ENCODE data around the gene BRWD1.

DNA sequence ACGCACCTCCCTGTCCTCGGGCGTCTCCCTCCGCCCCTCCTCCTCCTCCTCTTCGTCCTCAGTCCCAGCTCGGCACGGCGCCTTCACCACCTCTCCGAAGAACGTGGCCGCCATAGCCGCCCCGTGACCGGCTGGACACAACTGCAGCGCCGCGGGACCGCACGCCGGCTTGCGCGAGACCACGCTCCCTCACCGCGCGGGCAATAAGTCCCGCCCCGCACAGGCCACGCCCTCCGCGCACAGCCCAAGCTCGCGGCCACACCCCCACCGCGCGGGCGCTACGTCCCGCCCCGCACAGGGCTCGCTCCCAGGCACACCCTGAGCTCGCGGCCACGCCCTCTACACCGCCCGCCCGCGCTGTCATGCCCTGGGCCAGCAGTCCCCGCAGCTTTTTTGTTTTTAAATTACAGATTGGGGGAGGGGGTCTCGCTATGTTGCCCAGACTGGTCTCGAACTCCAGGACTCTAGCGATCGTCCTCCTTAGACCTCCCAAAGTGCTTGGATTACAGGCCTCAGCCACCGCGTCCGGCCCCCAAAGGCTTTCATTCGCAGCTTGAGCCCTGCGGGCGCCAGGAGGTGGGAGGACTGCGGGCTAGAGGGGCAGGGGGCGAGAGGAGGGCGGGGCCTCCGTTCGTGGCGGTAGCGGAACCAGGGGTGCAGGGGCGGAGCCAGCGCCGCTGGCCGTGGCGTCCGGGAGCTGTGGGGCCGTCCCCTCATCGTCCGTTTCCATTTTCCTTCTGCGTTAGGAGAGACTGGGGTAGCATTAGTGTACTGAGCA lies 130.0 kb downstream of the BRWD1 start, which contains the start of gene PSMG1:
- TF ChIP-seq, protein P1, sequence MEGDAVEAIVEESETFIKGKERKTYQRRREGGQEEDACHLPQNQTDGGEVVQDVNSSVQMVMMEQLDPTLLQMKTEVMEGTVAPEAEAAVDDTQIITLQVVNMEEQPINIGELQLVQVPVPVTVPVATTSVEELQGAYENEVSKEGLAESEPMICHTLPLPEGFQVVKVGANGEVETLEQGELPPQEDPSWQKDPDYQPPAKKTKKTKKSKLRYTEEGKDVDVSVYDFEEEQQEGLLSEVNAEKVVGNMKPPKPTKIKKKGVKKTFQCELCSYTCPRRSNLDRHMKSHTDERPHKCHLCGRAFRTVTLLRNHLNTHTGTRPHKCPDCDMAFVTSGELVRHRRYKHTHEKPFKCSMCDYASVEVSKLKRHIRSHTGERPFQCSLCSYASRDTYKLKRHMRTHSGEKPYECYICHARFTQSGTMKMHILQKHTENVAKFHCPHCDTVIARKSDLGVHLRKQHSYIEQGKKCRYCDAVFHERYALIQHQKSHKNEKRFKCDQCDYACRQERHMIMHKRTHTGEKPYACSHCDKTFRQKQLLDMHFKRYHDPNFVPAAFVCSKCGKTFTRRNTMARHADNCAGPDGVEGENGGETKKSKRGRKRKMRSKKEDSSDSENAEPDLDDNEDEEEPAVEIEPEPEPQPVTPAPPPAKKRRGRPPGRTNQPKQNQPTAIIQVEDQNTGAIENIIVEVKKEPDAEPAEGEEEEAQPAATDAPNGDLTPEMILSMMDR (IDR thresholded peaks at IDR 0.05; ENCODE audit: low read length): no peak
- no peak for TF ChIP-seq EZH2 (IDR thresholded peaks at IDR 0.05; ENCODE audit: borderline replicate concordance, low read length)

All from OCI-LY1 (cell line).